Fibroblast of lung (primary cell): ENCODE results near the gene STARD13. TPM values are rescaled to one million over a fixed set of nuclear protein-coding genes. Genes with fewer than 3 reads are reported as not detected.

Experiments
- DNase-seq, 2 donors: peaks; one replicate each; pipeline versions ENCODE4 v3.0.0 to v3.0.0-alpha.2; 2010; ENCODE audit warnings: low read depth in 2 of 2
- H2AFZ ChIP-seq: 2 replicates; pipeline ENCODE4 v1.5.1; 2012; ENCODE audit warnings: low read length, control low read depth, inconsistent platforms
- H3K27ac ChIP-seq: 2 replicates; pipeline ENCODE4 v1.5.1; 2011; ENCODE audit warnings: low read length, control low read depth; ENCODE audit not compliant: insufficient read depth
- H3K27me3 ChIP-seq: 2 replicates; pipeline ENCODE4 v1.5.1; 2011; ENCODE audit warnings: mild to moderate bottlenecking, low read length; ENCODE audit not compliant: control insufficient read depth, insufficient read depth
- H3K36me3 ChIP-seq: 2 replicates; pipeline ENCODE4 v1.5.1; 2011; ENCODE audit warnings: low read length; ENCODE audit not compliant: control insufficient read depth, insufficient read depth
- H3K4me1 ChIP-seq: 2 replicates; pipeline ENCODE4 v1.5.1; 2011; ENCODE audit warnings: low read length; ENCODE audit not compliant: control insufficient read depth, insufficient read depth; ENCODE audit errors: extremely low read depth
- H3K4me2 ChIP-seq: 2 replicates; pipeline ENCODE4 v1.5.1; 2011; ENCODE audit warnings: low read length, control low read depth; ENCODE audit not compliant: insufficient read depth; ENCODE audit errors: extremely low read depth
- H3K4me3 ChIP-seq, 4 experiments: fragments of 200-600 bp in 1 of 4; sonication (generic) in 1 of 4; replicated peaks in 1 of 4; 2 replicates each; pipeline ENCODE4 v1.5.1; 2011 to 2016; ENCODE audit warnings: low read length in 4 of 4, low read depth in 3 of 4, mild to moderate bottlenecking in 3 of 4, control low read depth in 2 of 4, inconsistent platforms in 1 of 4, mixed read lengths in 1 of 4; ENCODE audit not compliant: insufficient read depth in 1 of 4; ENCODE audit errors: control extremely low read depth in 1 of 4
- H3K79me2 ChIP-seq: 2 replicates; pipeline ENCODE4 v1.5.1; 2012; ENCODE audit warnings: mild to moderate bottlenecking, low read length, inconsistent platforms; ENCODE audit not compliant: control insufficient read depth, insufficient read depth
- H3K9ac ChIP-seq: 2 replicates; pipeline ENCODE4 v1.5.1; 2011; ENCODE audit warnings: mild to moderate bottlenecking, low read length, control low read depth; ENCODE audit not compliant: insufficient read depth
- H3K9me3 ChIP-seq: 2 replicates; pipeline ENCODE4 v1.5.1; 2012; ENCODE audit warnings: low read depth, low read length; ENCODE audit not compliant: control insufficient read depth, insufficient read depth
- H4K20me1 ChIP-seq: 2 replicates; pipeline ENCODE4 v1.5.1; 2011; ENCODE audit warnings: low read length; ENCODE audit not compliant: control insufficient read depth, insufficient read depth; ENCODE audit errors: extremely low read depth
- EZH2 ChIP-seq: IDR thresholded peaks from 2 replicates; pipeline ENCODE4 v1.5.1; 2012; ENCODE audit warnings: low read length, control low read depth, mild to moderate bottlenecking; ENCODE audit errors: missing control alignments
- polyA plus RNA-seq, 2 donors: library from polyadenylated mRNA; depleted of rRNA in 1 of 2; stranded (reverse) in 1 of 2; unstranded in 1 of 2; fragments of >200 nt; gene quantifications; 2 replicates each; pipeline ENCODE4 v1.2.1, GENCODE V29; 2011 to 2012; ENCODE audit warnings: missing spikeins in 1 of 2
- total RNA-seq: library from RNA; depleted of rRNA; stranded (reverse); fragments of >200 nt; gene quantifications from 2 replicates; pipeline ENCODE4 v1.2.1, GENCODE V29; 2014
- TF ChIP-seq, protein P1 (sequence below), 2 donors: IDR thresholded peaks in 1 of 2; conservative IDR thresholded peaks in 1 of 2; 1 replicate in 1 of 2; 2 replicates in 1 of 2; pipeline ENCODE4 v1.5.1; 2011 to 2012; ENCODE audit warnings: low read length in 2 of 2, control low read depth in 1 of 2, inconsistent platforms in 1 of 2, low read depth in 1 of 2, mild to moderate bottlenecking in 1 of 2

STARD13 gene
- total and polyA plus RNA-seq, 2 donors (not counting 1 experiment from before 2014, with no cell fraction given): 25.2 to 44.6 TPM

DNA sequence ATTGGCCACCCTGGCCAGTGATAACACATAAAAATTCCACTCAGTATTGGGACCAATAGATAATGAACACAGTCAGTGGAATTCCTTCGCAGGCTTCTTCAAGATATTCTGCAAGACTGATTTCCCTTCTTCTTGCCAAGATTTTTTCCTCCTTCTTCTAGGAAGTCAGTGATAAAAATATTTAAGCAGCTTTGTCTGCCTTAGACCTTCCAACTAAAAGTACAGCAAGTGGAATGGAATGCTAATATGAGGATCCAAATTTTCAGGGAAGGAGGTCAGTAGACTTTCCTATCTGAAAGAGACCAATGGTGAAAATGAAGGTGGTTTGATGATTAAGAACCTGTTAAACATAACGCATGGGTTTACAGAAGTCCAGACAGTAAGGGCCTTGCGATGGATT lies 9.6 kb downstream of the STARD13 start:
- Histone ChIP-seq H3K79me2 (peaks cover 98% of the 10 kb centered on the region), H3K9ac (no peak overlapping the region), H3K36me3 (peaks cover 4% of the 10 kb centered on the region), H3K4me3 (no peak overlapping the region), H4K20me1 (no peaks in the 10 kb centered on the region), H3K27me3 (no peaks in the 10 kb centered on the region), H3K27ac (no peak overlapping the region), H3K4me2 (no peak overlapping the region), H2AFZ (no peak overlapping the region), H3K4me1 (peaks cover 39% of the 10 kb centered on the region), H3K9me3 (no peaks in the 10 kb centered on the region)
- TF ChIP-seq EZH2: no peak
- TF ChIP-seq, protein P1, sequence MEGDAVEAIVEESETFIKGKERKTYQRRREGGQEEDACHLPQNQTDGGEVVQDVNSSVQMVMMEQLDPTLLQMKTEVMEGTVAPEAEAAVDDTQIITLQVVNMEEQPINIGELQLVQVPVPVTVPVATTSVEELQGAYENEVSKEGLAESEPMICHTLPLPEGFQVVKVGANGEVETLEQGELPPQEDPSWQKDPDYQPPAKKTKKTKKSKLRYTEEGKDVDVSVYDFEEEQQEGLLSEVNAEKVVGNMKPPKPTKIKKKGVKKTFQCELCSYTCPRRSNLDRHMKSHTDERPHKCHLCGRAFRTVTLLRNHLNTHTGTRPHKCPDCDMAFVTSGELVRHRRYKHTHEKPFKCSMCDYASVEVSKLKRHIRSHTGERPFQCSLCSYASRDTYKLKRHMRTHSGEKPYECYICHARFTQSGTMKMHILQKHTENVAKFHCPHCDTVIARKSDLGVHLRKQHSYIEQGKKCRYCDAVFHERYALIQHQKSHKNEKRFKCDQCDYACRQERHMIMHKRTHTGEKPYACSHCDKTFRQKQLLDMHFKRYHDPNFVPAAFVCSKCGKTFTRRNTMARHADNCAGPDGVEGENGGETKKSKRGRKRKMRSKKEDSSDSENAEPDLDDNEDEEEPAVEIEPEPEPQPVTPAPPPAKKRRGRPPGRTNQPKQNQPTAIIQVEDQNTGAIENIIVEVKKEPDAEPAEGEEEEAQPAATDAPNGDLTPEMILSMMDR (conservative IDR thresholded peaks at IDR 0.05 in 1 of 2, IDR thresholded peaks at IDR 0.05 in 1 of 2; ENCODE audit: low read depth in 1 of 2, low read length in 2 of 2): no peak
- peak in 1 of 2 donors; percentile 97 for DNase-seq

DNA sequence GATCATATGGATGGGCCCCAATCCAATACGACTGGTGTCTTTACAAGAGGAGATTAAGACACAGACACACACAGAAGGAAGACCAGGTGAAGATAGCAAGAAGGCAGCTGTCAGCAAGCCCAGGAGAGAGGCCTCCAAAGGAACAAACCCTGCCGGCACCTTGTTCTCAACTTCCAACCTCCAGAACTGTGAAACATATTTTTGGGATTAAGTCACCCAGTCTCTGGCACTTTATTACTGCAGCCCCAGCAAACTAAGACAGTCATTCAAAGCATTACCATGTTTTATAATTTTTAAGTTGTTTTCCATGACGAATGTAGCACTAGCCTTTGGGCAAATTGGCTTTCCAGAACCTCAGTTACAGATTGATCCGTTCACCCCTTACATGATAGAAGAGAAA lies 11.3 kb downstream of the STARD13 start:
- no peaks in the 10 kb centered on the region for H4K20me1 ChIP-seq
- DNase-seq: peak in 1 of 2 donors; percentile 54
- no peak overlapping the region for H3K4me2 ChIP-seq
- no peaks in the 10 kb centered on the region for H3K27me3 ChIP-seq
- TF ChIP-seq EZH2: no peak
- TF ChIP-seq, protein P1 (conservative IDR thresholded peaks at IDR 0.05 in 1 of 2, IDR thresholded peaks at IDR 0.05 in 1 of 2; ENCODE audit: low read depth in 1 of 2, low read length in 2 of 2): no peak
- H3K4me3 ChIP-seq: no peak overlapping the region
- no peak overlapping the region for H2AFZ ChIP-seq
- H3K36me3 ChIP-seq: peaks cover 4% of the 10 kb centered on the region
- no peak overlapping the region for H3K27ac ChIP-seq
- H3K4me1 ChIP-seq: peaks cover 28% of the 10 kb centered on the region
- peaks cover 97% of the 10 kb centered on the region for H3K79me2 ChIP-seq
- H3K9ac ChIP-seq: no peak overlapping the region
- no peaks in the 10 kb centered on the region for H3K9me3 ChIP-seq

DNA sequence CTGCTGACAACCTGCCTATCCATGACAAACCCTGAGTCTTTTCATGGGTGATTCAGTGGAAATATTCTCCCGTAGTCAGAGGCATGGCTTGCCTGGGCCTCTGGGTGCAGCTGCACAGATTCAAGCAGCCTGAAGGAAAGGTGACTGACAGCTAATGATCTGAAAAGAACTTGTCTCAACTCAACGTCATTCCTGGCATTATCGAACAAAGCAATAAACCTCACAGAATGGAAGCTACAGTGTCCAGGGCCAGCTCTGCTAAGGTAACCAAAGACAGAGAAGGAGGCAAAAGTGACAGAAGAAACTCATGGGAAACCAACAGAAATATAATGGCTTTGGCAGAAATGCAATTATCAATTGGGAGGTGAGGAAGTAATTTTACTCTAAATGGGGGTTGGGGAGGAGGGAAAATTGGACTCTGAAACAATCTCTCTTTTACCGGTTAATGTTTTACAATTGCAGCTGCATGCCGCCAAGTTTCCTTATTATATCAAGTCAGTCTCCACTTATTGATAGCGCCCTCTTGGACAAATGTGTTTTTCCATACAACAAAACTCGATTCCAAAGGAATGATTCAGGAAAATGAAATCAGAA lies 12.9 kb downstream of the STARD13 start:
- TF ChIP-seq, protein P1 (conservative IDR thresholded peaks at IDR 0.05 in 1 of 2, IDR thresholded peaks at IDR 0.05 in 1 of 2; ENCODE audit: low read depth in 1 of 2, low read length in 2 of 2): no peak
- TF ChIP-seq EZH2: no peak
- Histone ChIP-seq H3K27me3 (no peaks in the 10 kb centered on the region), H3K4me1 (peaks cover 24% of the 10 kb centered on the region), H3K79me2 (peaks cover 97% of the 10 kb centered on the region), H3K9ac (no peak overlapping the region), H3K36me3 (peaks cover 4% of the 10 kb centered on the region), H4K20me1 (no peaks in the 10 kb centered on the region), H2AFZ (no peak overlapping the region), H3K9me3 (no peaks in the 10 kb centered on the region), H3K4me3 (no peak overlapping the region), H3K4me2 (no peak overlapping the region), H3K27ac (no peak overlapping the region)
- DNase-seq: peak in 1 of 2 donors; percentile 39
